ENCODE data around the gene GPRC5A. TPM values are rescaled to one million over a fixed set of nuclear protein-coding genes. Genes with fewer than 3 reads are reported as not detected.

GPRC5A gene
- total and polyA plus RNA-seq, 2 of the 8 experiments (the other 6 are each of a cell fraction or from before 2014, with no cell fraction given), result 1.0 to 1.4 TPM

DNA sequence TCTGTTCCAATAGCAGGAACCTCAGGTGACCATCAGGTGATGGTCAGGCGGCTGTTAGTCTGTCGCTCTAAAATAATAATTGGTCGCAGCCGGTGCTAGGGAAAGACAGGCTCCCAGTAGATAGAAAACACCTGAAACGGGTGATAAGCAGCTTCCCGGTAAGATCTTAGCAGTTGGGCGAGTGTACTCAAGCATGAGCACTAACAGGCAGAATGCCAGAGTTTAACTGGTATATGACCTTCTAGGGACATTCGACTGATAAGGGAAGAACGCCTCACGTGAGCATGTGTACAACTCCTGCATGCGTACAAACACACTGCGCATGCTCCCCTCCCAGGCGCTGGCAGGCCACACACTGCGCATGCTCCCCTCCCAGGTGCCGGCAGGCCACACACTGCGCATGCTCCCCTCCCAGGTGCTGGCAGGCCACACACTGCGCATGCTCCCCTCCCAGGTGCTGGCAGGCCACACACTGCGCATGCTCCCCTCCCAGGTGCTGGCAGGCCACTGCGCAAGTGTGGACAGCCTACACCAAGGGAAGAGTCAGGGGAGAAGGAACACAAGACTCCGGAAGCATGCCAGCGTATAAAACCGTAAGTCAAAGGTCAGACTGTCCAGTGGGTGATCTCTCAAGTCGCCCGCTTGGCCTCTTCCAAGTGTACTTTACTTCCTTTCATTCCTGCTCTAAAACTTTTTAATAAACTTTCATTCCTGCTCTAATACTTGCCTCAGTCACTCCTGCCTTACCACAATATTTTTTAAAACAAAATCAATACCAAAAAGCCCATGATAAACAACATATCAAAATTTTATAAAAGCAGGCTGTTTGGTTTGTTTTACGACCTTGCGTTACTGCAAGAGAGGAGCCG lies 36.1 kb downstream of the GPRC5A start:
- Histone ChIP-seq H4K8ac (ENCODE audit: extremely low read depth, insufficient read depth, low read length) (no peak overlapping the region), H2BK12ac (ENCODE audit: low read depth, low read length) (peak overlapping the region; percentile 39; the same call in 1 of the 2 replicates), H3K23ac (ENCODE audit: insufficient read length) (no peak overlapping the region), H4K5ac (ENCODE audit: insufficient read length, low read depth, low read length) (no peak overlapping the region), H3K36me3 (ENCODE audit: control insufficient read depth in 2 of 4, insufficient read depth in 4 of 4, low read length in 3 of 4) (no peaks in the 10 kb centered on the region), H3K9ac (replicated peaks in 1 of 4; ENCODE audit: extremely low read depth in 1 of 4, low read depth in 3 of 4, low read length in 3 of 4) (no peak overlapping the region), H3K18ac (ENCODE audit: extremely low read depth, low read length) (no peak overlapping the region), H2AFZ (ENCODE audit: low read length) (no peak overlapping the region; the same call in 1 of the 2 replicates), H2BK120ac (replicated peaks; ENCODE audit: low read depth, low read length) (no peak overlapping the region), H3K9me3 (ENCODE audit: insufficient read depth in 2 of 2, low read depth in 1 of 2, low read length in 1 of 2) (peaks cover 0 to 3% of the 10 kb centered on the region in 2 experiments; a peak in 1 of 4 replicates), H3K4me1 (replicated peaks in 1 of 4; ENCODE audit: control insufficient read depth in 3 of 4, insufficient read depth in 4 of 4, low read length in 3 of 4) (peaks cover 0 to 4% (median 0%) of the 10 kb centered on the region in 4 experiments; a peak in 2 of 7 replicates), H3K27me3 (replicated peaks in 1 of 4; ENCODE audit: control insufficient read depth in 3 of 4, extremely low read depth in 1 of 4, insufficient read depth in 3 of 4, low read length in 3 of 4) (no peaks in the 10 kb centered on the region), H2BK5ac (ENCODE audit: low read depth, low read length) (no peak overlapping the region), H2BK15ac (ENCODE audit: low read length) (no peak overlapping the region), H3K4me2 (ENCODE audit: insufficient read depth in 1 of 2, low read depth in 2 of 2, low read length in 2 of 2) (peak overlapping the region in 1 of 2 experiments; percentile 20; a peak in 1 of 4 replicates), H2BK20ac (ENCODE audit: low read length) (no peak overlapping the region), H3K27ac (ENCODE audit: low read depth, low read length) (no peak overlapping the region), H4K20me1 (replicated peaks in 1 of 2; ENCODE audit: control insufficient read depth in 1 of 2, insufficient read depth in 2 of 2, low read length in 2 of 2) (no peaks in the 10 kb centered on the region), H4K91ac (replicated peaks; ENCODE audit: insufficient read length, low read length) (no peak overlapping the region), H3K4me3 (ENCODE audit: extremely low read depth in 1 of 4, insufficient read depth in 2 of 4, low read depth in 3 of 4, low read length in 4 of 4) (peak overlapping the region in 1 of 4 experiments; percentile 51; a peak in 1 of 8 replicates), H3K4ac (replicated peaks; ENCODE audit: insufficient read length, low read depth, low read length) (no peak overlapping the region), H3K79me1 (ENCODE audit: low read depth, low read length) (no peaks in the 10 kb centered on the region), H2AK5ac (ENCODE audit: low read depth, low read length) (no peak overlapping the region), H3K79me2 (ENCODE audit: control insufficient read depth in 1 of 2, insufficient read depth in 2 of 2, low read length in 2 of 2) (no peaks in the 10 kb centered on the region), H3K23me2 (ENCODE audit: low read depth, low read length) (no peaks in the 10 kb centered on the region), H3K56ac (replicated peaks; ENCODE audit: insufficient read length, low read depth, low read length) (no peak overlapping the region), H3K14ac (ENCODE audit: insufficient read length) (no peak overlapping the region)
- TF ChIP-seq PHF8 (conservative IDR thresholded peaks at IDR 0.05; ENCODE audit: low read depth, low read length) (no peak), ASH2L (IDR thresholded peaks at IDR 0.05; ENCODE audit: low read length) (no peak), GABPA (IDR thresholded peaks at IDR 0.05; ENCODE audit: borderline replicate concordance, insufficient read depth, low read length) (no peak), SP1 (IDR thresholded peaks at IDR 0.05; ENCODE audit: low read depth, low read length) (no peak), SP4 (IDR thresholded peaks at IDR 0.05; ENCODE audit: low read length) (no peak), TCF12 (IDR thresholded peaks at IDR 0.05; ENCODE audit: low read depth, low read length) (no peak), SUZ12 (IDR thresholded peaks at IDR 0.05; ENCODE audit: low read length) (no peak), MAX (IDR thresholded peaks at IDR 0.05) (no peak), BCL11A (IDR thresholded peaks at IDR 0.05; ENCODE audit: low read depth in 2 of 2, low read length in 2 of 2) (no peak), ZNF274 (IDR thresholded peaks at IDR 0.05; ENCODE audit: borderline replicate concordance, extremely low read depth, low read length) (no peak)
- DNase-seq (ENCODE audit: low read depth in 1 of 2, low spot score in 2 of 2), result peak in 1 of 2 experiments; percentile 68
- 91% methylated on average over 27 of the region's 27 CpGs; no CpG with 5 or more reads in 1 of the 2 experiments for WGBS, 2 experiments (ENCODE audit: extremely low coverage in 1 of 2, insufficient coverage in 1 of 2, insufficient read length in 1 of 2, insufficient replicate concordance in 2 of 2, low coverage in 1 of 2, low lambda C conversion rate in 2 of 2, missing lambda C conversion rate in 1 of 2)
- no peak for FAIRE-seq
- CTCF ChIA-PET (ENCODE audit: partially characterized antibody), result interaction anchor here (0.7 to 1.6 kb wide), 3 partner anchors 11 to 280 kb away, joined by 4 to 7 read pairs (median 4); no protein-coding TSS in a partner anchor
- POLR2A ChIA-PET (ENCODE audit: partially characterized antibody), result no interaction called here
